ENCODE data around the gene GLI3.

DNA sequence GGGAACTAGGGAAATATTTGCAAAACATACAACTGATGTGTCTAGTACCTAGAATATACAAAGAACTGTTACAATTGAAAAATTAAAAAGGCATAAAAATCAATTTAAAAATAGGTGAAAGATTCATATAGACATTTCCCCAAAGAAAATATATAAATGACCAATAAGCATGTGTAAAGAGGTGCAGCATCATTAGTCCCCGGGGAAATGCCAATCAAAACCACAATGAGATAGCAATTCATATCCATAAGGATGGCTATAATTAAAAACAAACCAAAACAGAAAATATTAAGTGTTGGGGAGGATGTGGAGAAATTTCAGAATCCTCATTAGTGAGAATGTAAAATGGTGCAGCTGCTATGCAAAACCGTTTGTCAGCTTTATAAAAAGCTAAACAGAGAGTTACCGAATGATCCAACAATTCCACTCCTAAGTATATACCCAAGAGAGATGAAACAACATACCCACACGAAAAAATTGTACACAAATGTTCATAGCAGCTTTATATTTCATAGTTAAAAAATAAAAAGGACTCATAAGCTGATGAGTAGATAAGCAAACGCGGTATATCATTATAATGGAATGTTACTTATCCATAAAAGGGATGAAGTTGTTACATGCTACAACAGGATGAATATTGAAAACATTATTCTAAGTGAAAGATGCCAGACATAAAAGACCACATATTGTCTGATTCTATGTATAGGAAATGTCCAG, 324.0 kb downstream of the GLI3 start:
- TF ChIP-seq, protein P1, sequence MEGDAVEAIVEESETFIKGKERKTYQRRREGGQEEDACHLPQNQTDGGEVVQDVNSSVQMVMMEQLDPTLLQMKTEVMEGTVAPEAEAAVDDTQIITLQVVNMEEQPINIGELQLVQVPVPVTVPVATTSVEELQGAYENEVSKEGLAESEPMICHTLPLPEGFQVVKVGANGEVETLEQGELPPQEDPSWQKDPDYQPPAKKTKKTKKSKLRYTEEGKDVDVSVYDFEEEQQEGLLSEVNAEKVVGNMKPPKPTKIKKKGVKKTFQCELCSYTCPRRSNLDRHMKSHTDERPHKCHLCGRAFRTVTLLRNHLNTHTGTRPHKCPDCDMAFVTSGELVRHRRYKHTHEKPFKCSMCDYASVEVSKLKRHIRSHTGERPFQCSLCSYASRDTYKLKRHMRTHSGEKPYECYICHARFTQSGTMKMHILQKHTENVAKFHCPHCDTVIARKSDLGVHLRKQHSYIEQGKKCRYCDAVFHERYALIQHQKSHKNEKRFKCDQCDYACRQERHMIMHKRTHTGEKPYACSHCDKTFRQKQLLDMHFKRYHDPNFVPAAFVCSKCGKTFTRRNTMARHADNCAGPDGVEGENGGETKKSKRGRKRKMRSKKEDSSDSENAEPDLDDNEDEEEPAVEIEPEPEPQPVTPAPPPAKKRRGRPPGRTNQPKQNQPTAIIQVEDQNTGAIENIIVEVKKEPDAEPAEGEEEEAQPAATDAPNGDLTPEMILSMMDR (IDR thresholded peaks at IDR 0.05): no peak
- TF ChIP-seq POLR2A (IDR thresholded peaks at IDR 0.05): no peak

Measured in tibial nerve (tissue), 3 donors.